Measurements from ENCODE around the gene DRAP1.

- TF ChIP-seq, protein P1, sequence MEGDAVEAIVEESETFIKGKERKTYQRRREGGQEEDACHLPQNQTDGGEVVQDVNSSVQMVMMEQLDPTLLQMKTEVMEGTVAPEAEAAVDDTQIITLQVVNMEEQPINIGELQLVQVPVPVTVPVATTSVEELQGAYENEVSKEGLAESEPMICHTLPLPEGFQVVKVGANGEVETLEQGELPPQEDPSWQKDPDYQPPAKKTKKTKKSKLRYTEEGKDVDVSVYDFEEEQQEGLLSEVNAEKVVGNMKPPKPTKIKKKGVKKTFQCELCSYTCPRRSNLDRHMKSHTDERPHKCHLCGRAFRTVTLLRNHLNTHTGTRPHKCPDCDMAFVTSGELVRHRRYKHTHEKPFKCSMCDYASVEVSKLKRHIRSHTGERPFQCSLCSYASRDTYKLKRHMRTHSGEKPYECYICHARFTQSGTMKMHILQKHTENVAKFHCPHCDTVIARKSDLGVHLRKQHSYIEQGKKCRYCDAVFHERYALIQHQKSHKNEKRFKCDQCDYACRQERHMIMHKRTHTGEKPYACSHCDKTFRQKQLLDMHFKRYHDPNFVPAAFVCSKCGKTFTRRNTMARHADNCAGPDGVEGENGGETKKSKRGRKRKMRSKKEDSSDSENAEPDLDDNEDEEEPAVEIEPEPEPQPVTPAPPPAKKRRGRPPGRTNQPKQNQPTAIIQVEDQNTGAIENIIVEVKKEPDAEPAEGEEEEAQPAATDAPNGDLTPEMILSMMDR (IDR thresholded peaks at IDR 0.05 in 4 of 5, conservative IDR thresholded peaks at IDR 0.05 in 1 of 5) = no peak
- TF ChIP-seq POLR2A (IDR thresholded peaks at IDR 0.05) = no peak
These were observed 26.2 kb downstream of the DRAP1 start, which contains the start of gene TSGA10IP for GRCh38 chr11:65945430-65945911.
